Measurements from ENCODE around the gene PLAAT3.

DNA sequence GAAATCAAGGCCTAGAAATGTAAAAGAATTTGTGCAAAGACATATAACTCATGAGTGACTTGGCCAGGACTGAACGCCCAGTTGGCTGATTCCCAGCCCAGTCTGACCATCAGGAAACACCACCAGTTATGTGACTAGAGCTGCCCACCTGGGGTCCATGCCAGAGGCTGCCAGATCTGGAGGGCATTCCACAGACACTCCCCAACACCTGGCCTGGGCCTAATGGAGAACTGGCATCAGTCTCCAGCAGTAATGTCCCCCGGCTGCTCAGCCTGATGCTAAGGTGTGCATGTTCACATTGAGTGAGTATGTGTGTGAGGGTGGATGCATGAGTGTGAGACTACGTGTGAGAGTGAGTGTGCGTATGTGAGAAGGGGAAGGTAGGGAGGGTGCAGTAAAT lies 15.7 kb downstream of the PLAAT3 start:
- TF ChIP-seq, protein P1, sequence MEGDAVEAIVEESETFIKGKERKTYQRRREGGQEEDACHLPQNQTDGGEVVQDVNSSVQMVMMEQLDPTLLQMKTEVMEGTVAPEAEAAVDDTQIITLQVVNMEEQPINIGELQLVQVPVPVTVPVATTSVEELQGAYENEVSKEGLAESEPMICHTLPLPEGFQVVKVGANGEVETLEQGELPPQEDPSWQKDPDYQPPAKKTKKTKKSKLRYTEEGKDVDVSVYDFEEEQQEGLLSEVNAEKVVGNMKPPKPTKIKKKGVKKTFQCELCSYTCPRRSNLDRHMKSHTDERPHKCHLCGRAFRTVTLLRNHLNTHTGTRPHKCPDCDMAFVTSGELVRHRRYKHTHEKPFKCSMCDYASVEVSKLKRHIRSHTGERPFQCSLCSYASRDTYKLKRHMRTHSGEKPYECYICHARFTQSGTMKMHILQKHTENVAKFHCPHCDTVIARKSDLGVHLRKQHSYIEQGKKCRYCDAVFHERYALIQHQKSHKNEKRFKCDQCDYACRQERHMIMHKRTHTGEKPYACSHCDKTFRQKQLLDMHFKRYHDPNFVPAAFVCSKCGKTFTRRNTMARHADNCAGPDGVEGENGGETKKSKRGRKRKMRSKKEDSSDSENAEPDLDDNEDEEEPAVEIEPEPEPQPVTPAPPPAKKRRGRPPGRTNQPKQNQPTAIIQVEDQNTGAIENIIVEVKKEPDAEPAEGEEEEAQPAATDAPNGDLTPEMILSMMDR (IDR thresholded peaks at IDR 0.05): no peak
- no peak for TF ChIP-seq POLR2A (IDR thresholded peaks at IDR 0.05)
